OCI-LY3 (cell line): ENCODE results near the gene ZNF561.

Experiments used
- H2AFZ ChIP-seq: fragments of 200-600, 300-600 bp; shearing (Covaris generic); 2 replicates; pipeline ENCODE4 v1.6.0; 2014; ENCODE audit warnings: antibody characterized with exemption, low read depth, low read length
- H3K27ac ChIP-seq: fragments of 200-600, 300-600 bp; sonication (generic); 2 replicates; pipeline ENCODE4 v1.5.1; 2014; ENCODE audit warnings: mild to moderate bottlenecking, low read length, moderate library complexity, mixed read lengths
- H3K27me3 ChIP-seq: fragments of 200-600, 300-600 bp; sonication (generic); 2 replicates; pipeline ENCODE4 v1.6.1; 2014; ENCODE audit warnings: low read depth, low read length, mixed read lengths
- H3K36me3 ChIP-seq: fragments of 200-600, 300-600 bp; sonication (generic); replicated peaks from 2 replicates; pipeline ENCODE3; 2014; ENCODE audit warnings: low read depth, low read length, mixed read lengths
- H3K4me1 ChIP-seq: fragments of 300-600, 200-600 bp; sonication (generic); 2 replicates; pipeline ENCODE4 v1.6.1; 2014; ENCODE audit warnings: low read length, mixed read lengths
- H3K4me2 ChIP-seq: fragments of 200-600, 300-600 bp; sonication (generic); 2 replicates; pipeline ENCODE4 v1.6.1; 2014; ENCODE audit warnings: low read length, mixed read lengths
- H3K4me3 ChIP-seq: fragments of 300-600, 200-600 bp; sonication (generic); 2 replicates; pipeline ENCODE4 v1.5.1; 2014; ENCODE audit warnings: antibody characterized with exemption, mild to moderate bottlenecking, low read length, moderate library complexity
- H3K79me2 ChIP-seq: fragments of 300-600, 200-600 bp; shearing (Covaris generic); 2 replicates; pipeline ENCODE4 v1.6.1; 2014; ENCODE audit warnings: mild to moderate bottlenecking, low read length, mixed read lengths
- H3K9ac ChIP-seq: fragments of 300-600, 200-600 bp; shearing (Covaris generic); 2 replicates; pipeline ENCODE4 v1.6.0; 2014; ENCODE audit warnings: mild to moderate bottlenecking, low read length, moderate library complexity
- H3K9me3 ChIP-seq: fragments of 200-600, 300-600 bp; shearing (Covaris generic); 2 replicates; pipeline ENCODE4 v1.6.1; 2014; ENCODE audit warnings: low read length, mixed read lengths; ENCODE audit not compliant: insufficient read depth
- H4K20me1 ChIP-seq: fragments of 200-600, 300-600 bp; sonication (generic); 2 replicates; pipeline ENCODE4 v1.6.1; 2016; ENCODE audit warnings: low read length, mixed read lengths; ENCODE audit not compliant: insufficient read depth
- EZH2phosphoT487 ChIP-seq: fragments of 200-600 bp; shearing (Covaris generic); IDR thresholded peaks from 2 replicates; pipeline ENCODE4 v1.6.1; 2018; ENCODE audit warnings: antibody characterized with exemption, mixed run types, low read depth
- TF ChIP-seq, protein P1 (sequence below): fragments of 200-600, 300-600 bp; sonication (generic); IDR thresholded peaks from 2 replicates; pipeline ENCODE4 v1.5.1; 2014; ENCODE audit warnings: antibody characterized with exemption, low read length, low read depth

The ZNF561 gene

GRCh38 chr19:9650345-9650744, 29.3 kb upstream of the ZNF561 start:
- Histone ChIP-seq H3K36me3 (peaks cover 41% of the 10 kb centered on the region), H2AFZ (no peak overlapping the region), H3K4me2 (no peak overlapping the region), H3K4me1 (no peaks in the 10 kb centered on the region), H3K79me2 (peaks cover 40% of the 10 kb centered on the region), H3K4me3 (no peak overlapping the region), H3K9me3 (no peaks in the 10 kb centered on the region), H3K27ac (no peak overlapping the region), H4K20me1 (0 out of 2 replicates have a peak, but pooled peaks cover 3% of the 10 kb centered on the region), H3K27me3 (no peaks in the 10 kb centered on the region), H3K9ac (no peak overlapping the region)
- TF ChIP-seq EZH2phosphoT487, result no peak
- TF ChIP-seq, protein P1, sequence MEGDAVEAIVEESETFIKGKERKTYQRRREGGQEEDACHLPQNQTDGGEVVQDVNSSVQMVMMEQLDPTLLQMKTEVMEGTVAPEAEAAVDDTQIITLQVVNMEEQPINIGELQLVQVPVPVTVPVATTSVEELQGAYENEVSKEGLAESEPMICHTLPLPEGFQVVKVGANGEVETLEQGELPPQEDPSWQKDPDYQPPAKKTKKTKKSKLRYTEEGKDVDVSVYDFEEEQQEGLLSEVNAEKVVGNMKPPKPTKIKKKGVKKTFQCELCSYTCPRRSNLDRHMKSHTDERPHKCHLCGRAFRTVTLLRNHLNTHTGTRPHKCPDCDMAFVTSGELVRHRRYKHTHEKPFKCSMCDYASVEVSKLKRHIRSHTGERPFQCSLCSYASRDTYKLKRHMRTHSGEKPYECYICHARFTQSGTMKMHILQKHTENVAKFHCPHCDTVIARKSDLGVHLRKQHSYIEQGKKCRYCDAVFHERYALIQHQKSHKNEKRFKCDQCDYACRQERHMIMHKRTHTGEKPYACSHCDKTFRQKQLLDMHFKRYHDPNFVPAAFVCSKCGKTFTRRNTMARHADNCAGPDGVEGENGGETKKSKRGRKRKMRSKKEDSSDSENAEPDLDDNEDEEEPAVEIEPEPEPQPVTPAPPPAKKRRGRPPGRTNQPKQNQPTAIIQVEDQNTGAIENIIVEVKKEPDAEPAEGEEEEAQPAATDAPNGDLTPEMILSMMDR, result no peak

GRCh38 chr19:9645472-9645871, 24.4 kb upstream of the ZNF561 start:
- Histone ChIP-seq H3K79me2 (peaks cover 21% of the 10 kb centered on the region), H3K36me3 (peaks cover 33% of the 10 kb centered on the region), H3K4me3 (no peak overlapping the region), H3K4me2 (no peak overlapping the region), H3K27me3 (no peaks in the 10 kb centered on the region), H3K9me3 (0 out of 2 replicates have a peak, but pooled peaks cover 7% of the 10 kb centered on the region), H3K27ac (no peak overlapping the region), H4K20me1 (0 out of 2 replicates have a peak, but pooled peaks cover 3% of the 10 kb centered on the region), H3K4me1 (no peaks in the 10 kb centered on the region), H3K9ac (no peak overlapping the region), H2AFZ (no peak overlapping the region)
- TF ChIP-seq EZH2phosphoT487, result no peak
- TF ChIP-seq, protein P1, result no peak

DNA sequence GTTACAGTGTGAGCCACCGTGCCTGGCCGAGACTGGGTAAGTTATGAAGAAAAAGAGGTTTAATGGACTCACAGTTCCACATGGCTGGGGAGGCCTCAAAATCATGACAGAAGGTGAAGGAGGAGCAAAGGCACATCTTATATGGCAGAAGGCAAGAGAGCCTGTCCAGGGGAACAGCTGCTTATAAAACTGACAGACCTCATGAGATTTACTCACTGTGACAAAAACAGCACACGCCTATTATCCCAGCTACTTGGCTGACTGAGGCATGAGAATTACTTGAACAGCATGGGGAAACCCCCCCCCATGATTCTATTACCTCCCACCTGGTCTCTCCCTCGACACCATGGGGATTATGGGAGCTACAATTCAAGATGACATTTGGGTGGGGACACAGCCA, 23.4 kb upstream of the ZNF561 start:
- H3K4me3 ChIP-seq, result no peak overlapping the region
- no peak overlapping the region for H3K9ac ChIP-seq
- H3K4me2 ChIP-seq, result no peak overlapping the region
- no peak overlapping the region for H2AFZ ChIP-seq
- no peak overlapping the region for H3K27ac ChIP-seq
- H3K79me2 ChIP-seq, result peaks cover 16% of the 10 kb centered on the region
- H4K20me1 ChIP-seq, result 0 out of 2 replicates have a peak, but pooled peaks cover 3% of the 10 kb centered on the region
- H3K36me3 ChIP-seq, result peaks cover 31% of the 10 kb centered on the region
- no peaks in the 10 kb centered on the region for H3K4me1 ChIP-seq
- 0 out of 2 replicates have a peak, but pooled peaks cover 7% of the 10 kb centered on the region for H3K9me3 ChIP-seq
- TF ChIP-seq EZH2phosphoT487, result no peak
- TF ChIP-seq, protein P1, result no peak
- H3K27me3 ChIP-seq, result no peaks in the 10 kb centered on the region

- TF ChIP-seq, protein P1, result no peak
- no peak for TF ChIP-seq EZH2phosphoT487
- no peak overlapping the region for H3K27ac ChIP-seq
- no peaks in the 10 kb centered on the region for H3K4me1 ChIP-seq
- H3K9ac ChIP-seq, result no peak overlapping the region
- H3K79me2 ChIP-seq, result no peaks in the 10 kb centered on the region
- no peak overlapping the region for H2AFZ ChIP-seq
- no peak overlapping the region for H3K4me2 ChIP-seq
- H3K9me3 ChIP-seq, result 0 out of 2 replicates have a peak, but pooled peaks cover 7% of the 10 kb centered on the region
- H4K20me1 ChIP-seq, result no peaks in the 10 kb centered on the region
- no peaks in the 10 kb centered on the region for H3K27me3 ChIP-seq
- peaks cover 27% of the 10 kb centered on the region for H3K36me3 ChIP-seq
- no peak overlapping the region for H3K4me3 ChIP-seq
Measured at GRCh38 chr19:9641810-9642209, 20.8 kb upstream of the ZNF561 start.
